Measurements from ENCODE around the gene RFESD. TPM values are rescaled to one million over a fixed set of nuclear protein-coding genes. Genes with fewer than 3 reads are reported as not detected.

Gene RFESD
- polyA plus RNA-seq, 1 of the 3 experiments (the other 2 are of a cell fraction) = 1.8 TPM

- no peak for TF ChIP-seq RFX5 (IDR thresholded peaks at IDR 0.05; ENCODE audit: low read length)
- TF ChIP-seq CTCF (IDR thresholded peaks at IDR 0.05) = no peak
- TF ChIP-seq TEAD4 (IDR thresholded peaks at IDR 0.05; ENCODE audit: borderline replicate concordance, insufficient read depth) = no peak
- no peak for TF ChIP-seq TAF1 (IDR thresholded peaks at IDR 0.05; ENCODE audit: borderline replicate concordance, low read depth, low read length)
- no peak for TF ChIP-seq FOSL2 (IDR thresholded peaks at IDR 0.05; ENCODE audit: borderline replicate concordance, low read depth)
- TF ChIP-seq, protein P1, sequence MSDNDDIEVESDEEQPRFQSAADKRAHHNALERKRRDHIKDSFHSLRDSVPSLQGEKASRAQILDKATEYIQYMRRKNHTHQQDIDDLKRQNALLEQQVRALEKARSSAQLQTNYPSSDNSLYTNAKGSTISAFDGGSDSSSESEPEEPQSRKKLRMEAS (IDR thresholded peaks at IDR 0.05; ENCODE audit: low read depth) = no peak
- TF ChIP-seq FOXM1 (IDR thresholded peaks at IDR 0.05; ENCODE audit: low read depth) = no peak
- TF ChIP-seq NFIC (IDR thresholded peaks at IDR 0.05; ENCODE audit: borderline replicate concordance) = no peak
- no peak for TF ChIP-seq EZH2phosphoT487 (IDR thresholded peaks at IDR 0.05; ENCODE audit: borderline replicate concordance, low read depth)
- TF ChIP-seq SMC3 (IDR thresholded peaks at IDR 0.05; ENCODE audit: low read depth, low read length) = no peak
- TF ChIP-seq GABPA (IDR thresholded peaks at IDR 0.05; ENCODE audit: low read depth) = no peak
These were observed 26.5 kb downstream of the RFESD start (continued) for GRCh38 chr5:95673081-95673480.

GRCh38 chr5:95682891-95683290 is 36.3 kb downstream of the RFESD start, which contains the start of gene SPATA9:
Gene SPATA9 (minus strand): TSS chr5:95682991. CDS start chr5:95682854, 137 bp downstream.
- H3K9me2 ChIP-seq = no peaks in the 10 kb centered on the region
- ChIA-PET CTCF (no interaction called here), POLR2A (no interaction called here)
- H3K27me3 ChIP-seq (ENCODE audit: insufficient read depth) = no peaks in the 10 kb centered on the region
- H2AFZ ChIP-seq (ENCODE audit: low read depth) = no peak within 1 kb of the TSS
- H3K4me3 ChIP-seq (ENCODE audit: low read depth in 2 of 2, low read length in 1 of 2) = no peak within 1 kb of the TSS
- H3K9me3 ChIP-seq = no peaks in the 10 kb centered on the region
- H3F3A ChIP-seq (replicated peaks; ENCODE audit: insufficient read depth) = no peaks in the 10 kb centered on the region
- H4K20me1 ChIP-seq (ENCODE audit: insufficient read depth) = no peaks in the 10 kb centered on the region
- no peak within 1 kb of the TSS for H3K27ac ChIP-seq (ENCODE audit: low read depth in 2 of 2, low read length in 1 of 2)
- no peaks in the 10 kb centered on the region for H3K4me1 ChIP-seq (ENCODE audit: control insufficient read depth in 1 of 2, insufficient read depth in 2 of 2, low read depth in 1 of 2, low read length in 1 of 2)
- H3K79me2 ChIP-seq (ENCODE audit: insufficient read depth) = no peaks in the 10 kb centered on the region
- no peak for DNase-seq
- 77% methylated on average over 1 of the region's 1 CpG for WGBS (ENCODE audit: low lambda C conversion rate)
- no peak within 1 kb of the TSS for H3K9ac ChIP-seq
- H3K4me2 ChIP-seq = no peak within 1 kb of the TSS
- peaks cover 0 to 5% of the 10 kb centered on the region in 2 experiments for H3K36me3 ChIP-seq (replicated peaks in 1 of 2; ENCODE audit: control insufficient read depth in 1 of 2, insufficient read depth in 2 of 2, low read length in 1 of 2)
- TF ChIP-seq FOXM1 (IDR thresholded peaks at IDR 0.05; ENCODE audit: low read depth) (no peak), GATA2 (CRISPR knock-in tag; IDR thresholded peaks at IDR 0.05) (no peak), IRF3 (IDR thresholded peaks at IDR 0.05; ENCODE audit: low read depth, low read length) (no peak), EP300 (IDR thresholded peaks at IDR 0.05; ENCODE audit: borderline replicate concordance in 1 of 2, low read depth in 1 of 2, low read length in 1 of 2) (no peak), RFX5 (IDR thresholded peaks at IDR 0.05; ENCODE audit: low read length) (no peak), ELF1 (IDR thresholded peaks at IDR 0.05) (no peak), RCOR1 (IDR thresholded peaks at IDR 0.05; ENCODE audit: low read length) (no peak)
- TF ChIP-seq, protein P2, sequence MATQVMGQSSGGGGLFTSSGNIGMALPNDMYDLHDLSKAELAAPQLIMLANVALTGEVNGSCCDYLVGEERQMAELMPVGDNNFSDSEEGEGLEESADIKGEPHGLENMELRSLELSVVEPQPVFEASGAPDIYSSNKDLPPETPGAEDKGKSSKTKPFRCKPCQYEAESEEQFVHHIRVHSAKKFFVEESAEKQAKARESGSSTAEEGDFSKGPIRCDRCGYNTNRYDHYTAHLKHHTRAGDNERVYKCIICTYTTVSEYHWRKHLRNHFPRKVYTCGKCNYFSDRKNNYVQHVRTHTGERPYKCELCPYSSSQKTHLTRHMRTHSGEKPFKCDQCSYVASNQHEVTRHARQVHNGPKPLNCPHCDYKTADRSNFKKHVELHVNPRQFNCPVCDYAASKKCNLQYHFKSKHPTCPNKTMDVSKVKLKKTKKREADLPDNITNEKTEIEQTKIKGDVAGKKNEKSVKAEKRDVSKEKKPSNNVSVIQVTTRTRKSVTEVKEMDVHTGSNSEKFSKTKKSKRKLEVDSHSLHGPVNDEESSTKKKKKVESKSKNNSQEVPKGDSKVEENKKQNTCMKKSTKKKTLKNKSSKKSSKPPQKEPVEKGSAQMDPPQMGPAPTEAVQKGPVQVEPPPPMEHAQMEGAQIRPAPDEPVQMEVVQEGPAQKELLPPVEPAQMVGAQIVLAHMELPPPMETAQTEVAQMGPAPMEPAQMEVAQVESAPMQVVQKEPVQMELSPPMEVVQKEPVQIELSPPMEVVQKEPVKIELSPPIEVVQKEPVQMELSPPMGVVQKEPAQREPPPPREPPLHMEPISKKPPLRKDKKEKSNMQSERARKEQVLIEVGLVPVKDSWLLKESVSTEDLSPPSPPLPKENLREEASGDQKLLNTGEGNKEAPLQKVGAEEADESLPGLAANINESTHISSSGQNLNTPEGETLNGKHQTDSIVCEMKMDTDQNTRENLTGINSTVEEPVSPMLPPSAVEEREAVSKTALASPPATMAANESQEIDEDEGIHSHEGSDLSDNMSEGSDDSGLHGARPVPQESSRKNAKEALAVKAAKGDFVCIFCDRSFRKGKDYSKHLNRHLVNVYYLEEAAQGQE (IDR thresholded peaks at IDR 0.05; ENCODE audit: low read depth, low read length) = no peak
